GM21360 (cell line): ENCODE results near the gene BSN.

ENCODE experiments used
- ATAC-seq: cut with Tn5 transposase; IDR thresholded peaks from one replicate; pipeline ENCODE4 v1.9.1; 2021; ENCODE audit warnings: mild to moderate bottlenecking, moderate library complexity; ENCODE audit not compliant: unreplicated experiment

BSN gene

GRCh38 chr3:49553692-49554632 lies at the start of gene BSN:
Gene BSN (plus strand): TSS chr3:49554477. CDS start chr3:49554603, 126 bp downstream.
- ATAC-seq, result peak; percentile 67

GRCh38 chr3:49506906-49507305 lies 47.4 kb upstream of the BSN start:
- no peak for ATAC-seq

- no peak for ATAC-seq
Measured at GRCh38 chr3:49509028-49509561, 45.2 kb upstream of the BSN start.

GRCh38 chr3:49511639-49512038 lies 42.6 kb upstream of the BSN start:
- no peak for ATAC-seq

GRCh38 chr3:49512781-49513355 lies 41.4 kb upstream of the BSN start:
- no peak for ATAC-seq

GRCh38 chr3:49513494-49514124 lies 40.7 kb upstream of the BSN start:
- no peak for ATAC-seq

- ATAC-seq, result no peak
Measured at GRCh38 chr3:49518016-49518415, 36.3 kb upstream of the BSN start.

GRCh38 chr3:49518441-49518840 lies 35.8 kb upstream of the BSN start:
- ATAC-seq, result no peak

- ATAC-seq, result no peak
Measured at GRCh38 chr3:49519296-49519695, 35.0 kb upstream of the BSN start.

GRCh38 chr3:49519916-49520385 lies 34.3 kb upstream of the BSN start:
- no peak for ATAC-seq

- ATAC-seq, result no peak
Measured at GRCh38 chr3:49523756-49524747, 30.2 kb upstream of the BSN start.

GRCh38 chr3:49529567-49529966 lies 24.7 kb upstream of the BSN start:
- ATAC-seq, result no peak

- no peak for ATAC-seq
Measured at GRCh38 chr3:49530231-49530630, 24.0 kb upstream of the BSN start.

- no peak for ATAC-seq
Measured at GRCh38 chr3:49530701-49531100, 23.6 kb upstream of the BSN start.

- no peak for ATAC-seq
Measured at GRCh38 chr3:49531218-49531617, 23.1 kb upstream of the BSN start.

GRCh38 chr3:49531715-49532114 lies 22.6 kb upstream of the BSN start:
- no peak for ATAC-seq

- no peak for ATAC-seq
Measured at GRCh38 chr3:49533031-49533430, 21.2 kb upstream of the BSN start.

GRCh38 chr3:49533786-49534519 lies 20.3 kb upstream of the BSN start:
- no peak for ATAC-seq

- no peak for ATAC-seq
Measured at GRCh38 chr3:49534581-49535441, 19.5 kb upstream of the BSN start.
